Upper lobe of left lung (tissue), 6 donors: Measurements from ENCODE around the gene TRIM71. TPM values are rescaled to one million over a fixed set of nuclear protein-coding genes. Genes with fewer than 3 reads are reported as not detected.
A peak's percentile ranks its signal among the peaks of the same experiment; 100 is the strongest.
"Not testable (repeated sequence)": the region's sequence is repeated elsewhere in the genome, so short reads cannot be mapped to it uniquely, and the experiment has no call there.

Experiments used
- ATAC-seq, 2 donors: fragments of 200-7000 bp; cut with Tn5 transposase; one replicate each; pipeline ENCODE4 v1.9.1; 2022; ENCODE audit warnings: mild to moderate bottlenecking in 2 of 2, moderate library complexity in 2 of 2; ENCODE audit not compliant: low FRiP score in 2 of 2
- DNase-seq, 2 donors: peaks; one replicate each; pipeline ENCODE4 v3.0.0-alpha.2; 2019 to 2020
- H3K27ac ChIP-seq, 4 donors: fragments of 200-600 bp; sonication (generic); one replicate each; pipeline ENCODE4 v1.5.1; 2016 to 2019
- H3K27me3 ChIP-seq, 4 donors: fragments of 200-600 bp; sonication (generic); one replicate each; pipeline ENCODE4 v1.5.1; 2017 to 2019
- H3K36me3 ChIP-seq, 4 donors: fragments of 200-600 bp; sonication (generic); one replicate each; pipeline ENCODE4 v1.5.1; 2016 to 2019
- H3K4me1 ChIP-seq, 4 donors: fragments of 200-600 bp; sonication (generic); one replicate each; pipeline ENCODE4 v1.5.1; 2018 to 2019
- H3K4me3 ChIP-seq, 4 donors: fragments of 200-600 bp; sonication (generic); one replicate each; pipeline ENCODE4 v1.5.1; 2017 to 2019; ENCODE audit warnings: mild to moderate bottlenecking in 2 of 4, moderate library complexity in 1 of 4
- H3K9me3 ChIP-seq, 4 donors: fragments of 200-600 bp; sonication (generic); one replicate each; pipeline ENCODE4 v1.5.1; 2018 to 2019
- CTCF ChIP-seq, 6 experiments: fragments of 450-650 bp in 4 of 6; fragments of 200-600 bp in 2 of 6; sonication (generic) in 2 of 6; IDR thresholded peaks; one replicate each; pipeline ENCODE4 v1.5.1; 2016 to 2019; ENCODE audit warnings: antibody characterized with exemption in 6 of 6
- EP300 ChIP-seq, 4 donors: sonication (generic); formaldehyde crosslinking; IDR thresholded peaks; one replicate each; pipeline ENCODE4 v1.5.1; 2017; ENCODE audit warnings: antibody characterized with exemption in 4 of 4, control low read depth in 2 of 4
- POLR2A ChIP-seq, 4 donors: fragments of 450-650 bp; IDR thresholded peaks; one replicate each; pipeline ENCODE4 v1.5.1; 2016 to 2017; ENCODE audit warnings: antibody characterized with exemption in 4 of 4, mild to moderate bottlenecking in 2 of 4
- POLR2AphosphoS5 ChIP-seq, 2 donors: sonication (generic); formaldehyde crosslinking; IDR thresholded peaks; one replicate each; pipeline ENCODE4 v1.5.1; 2017; ENCODE audit warnings: antibody characterized with exemption in 2 of 2
- WGBS, 2 donors: methylation state at CpG; one replicate each; pipeline ENCODE4 v1.1.5; 2017 to 2018; 5-methylcytosine and 5-hydroxymethylcytosine counted together
- total RNA-seq, 6 donors: library from RNA; depleted of rRNA in 4 of 6; stranded (reverse); fragments of >200 nt in 4 of 6; gene quantifications; one replicate each; pipeline versions ENCODE4 v1.1.0 to v1.2.1, GENCODE V29; 2016 to 2021
- donor health status: DM: no; HTN: no; CAD: no; lungs with moderate emphysema.
- donor health status: DM: no; HTN: yes; CAD: no; lungs with severe emphysema.

The TRIM71 gene
- total RNA-seq, 6 donors from 2014 or later = 2.2 to 7.3 (median 3.8) TPM

GRCh38 chr3:32822609-32823498, 5.1 kb downstream of the TRIM71 start:
- ATAC-seq = no peak

GRCh38 chr3:32823641-32824184, 5.9 kb downstream of the TRIM71 start:
- H3K27ac ChIP-seq, ATAC-seq, H3K4me3 ChIP-seq, H3K27me3 ChIP-seq, H3K36me3 ChIP-seq, H3K9me3 ChIP-seq: not testable (repeated sequence)
- peak in 1 of 2 donors; percentile 53 for DNase-seq
- WGBS, 2 donors = 89 to 93% methylated on average over 21 of the region's 21 CpGs
- H3K4me1 ChIP-seq = peaks cover 0 to 20% (median 3%) of the 10 kb centered on the region in 4 donors

More at GRCh38 chr3:32822609-32823498, 5.1 kb downstream of the TRIM71 start:
- H3K36me3 ChIP-seq = no peaks in the 10 kb centered on the region
- no peak overlapping the region for H3K27ac ChIP-seq
- peaks cover 0 to 13% (median 7%) of the 10 kb centered on the region in 4 donors for H3K27me3 ChIP-seq
- no peak for DNase-seq
- no peak for TF ChIP-seq POLR2A (IDR thresholded peaks at IDR 0.05)
- no peak for TF ChIP-seq CTCF (IDR thresholded peaks at IDR 0.05)
- no peak for TF ChIP-seq EP300 (IDR thresholded peaks at IDR 0.05)
- no peak overlapping the region for H3K4me3 ChIP-seq
- H3K9me3 ChIP-seq = no peaks in the 10 kb centered on the region
- WGBS, 2 donors = 86 to 88% methylated on average over 5 of the region's 5 CpGs
- peaks cover 2 to 29% (median 8%) of the 10 kb centered on the region in 4 donors for H3K4me1 ChIP-seq

- no peak overlapping the region for H3K4me3 ChIP-seq
- no peaks in the 10 kb centered on the region for H3K36me3 ChIP-seq
- H3K9me3 ChIP-seq = no peaks in the 10 kb centered on the region
- no peaks in the 10 kb centered on the region for H3K27me3 ChIP-seq
- whole genome bisulfite sequencing, 2 donors = 94 to 95% methylated on average over 12 of the region's 12 CpGs
- DNase-seq = no peak
- ATAC-seq = no peak
- no peak overlapping the region for H3K27ac ChIP-seq
- peaks cover 0 to 12% (median 2%) of the 10 kb centered on the region in 4 donors for H3K4me1 ChIP-seq
- TF ChIP-seq CTCF (IDR thresholded peaks at IDR 0.05) (no peak), EP300 (IDR thresholded peaks at IDR 0.05) (no peak), POLR2AphosphoS5 (IDR thresholded peaks at IDR 0.05) (no peak), POLR2A (IDR thresholded peaks at IDR 0.05) (no peak)
Measured at GRCh38 chr3:32825601-32826375, 8.0 kb downstream of the TRIM71 start.

GRCh38 chr3:32831062-32831461, 13.3 kb downstream of the TRIM71 start:
- H3K4me1 ChIP-seq = peaks cover 0 to 5% (median 0%) of the 10 kb centered on the region in 4 donors
- DNase-seq = no peak
- WGBS, 2 donors = 92 to 96% methylated on average over 4 of the region's 4 CpGs
- no peak for ATAC-seq
- no peak overlapping the region for H3K4me3 ChIP-seq
- no peaks in the 10 kb centered on the region for H3K27me3 ChIP-seq
- no peak for TF ChIP-seq POLR2AphosphoS5 (IDR thresholded peaks at IDR 0.05)
- no peak for TF ChIP-seq EP300 (IDR thresholded peaks at IDR 0.05)
- no peak for TF ChIP-seq POLR2A (IDR thresholded peaks at IDR 0.05)
- no peak for TF ChIP-seq CTCF (IDR thresholded peaks at IDR 0.05)
- no peak overlapping the region for H3K27ac ChIP-seq
- no peaks in the 10 kb centered on the region for H3K36me3 ChIP-seq
- no peaks in the 10 kb centered on the region for H3K9me3 ChIP-seq

- peaks cover 0 to 10% (median 0%) of the 10 kb centered on the region in 4 donors for H3K4me1 ChIP-seq
- 23 to 62% methylated on average over 2 of the region's 2 CpGs for WGBS, 2 donors
- no peak overlapping the region for H3K4me3 ChIP-seq
- TF ChIP-seq POLR2AphosphoS5 (IDR thresholded peaks at IDR 0.05) (no peak), POLR2A (IDR thresholded peaks at IDR 0.05) (no peak), CTCF (IDR thresholded peaks at IDR 0.05) (no peak), EP300 (IDR thresholded peaks at IDR 0.05) (no peak)
- no peaks in the 10 kb centered on the region for H3K9me3 ChIP-seq
- DNase-seq (no peak), ATAC-seq (no peak)
- no peaks in the 10 kb centered on the region for H3K36me3 ChIP-seq
- no peaks in the 10 kb centered on the region for H3K27me3 ChIP-seq
- H3K27ac ChIP-seq = no peak overlapping the region
Measured at GRCh38 chr3:32831791-32832190, 14.0 kb downstream of the TRIM71 start.
